GM19351 (cell line): ENCODE measurements around the gene KLRF2.
A peak's percentile ranks its signal among the peaks of the same experiment; 100 is the strongest.
"Not testable (repeated sequence)": the region's sequence is repeated elsewhere in the genome, so short reads cannot be mapped to it uniquely, and the experiment has no call there.

Source experiments
- ATAC-seq: cut with Tn5 transposase; IDR thresholded peaks from one replicate; pipeline ENCODE4 v1.9.1; 2021; ENCODE audit warnings: mild to moderate bottlenecking, moderate library complexity; ENCODE audit not compliant: unreplicated experiment

Gene KLRF2

GRCh38 chr12:9881246-9881645 lies at the start of gene KLRF2:
TSS of gene KLRF2 (plus strand) at chr12:9881489. CDS start at chr12:9881596, 107 bp downstream.
- no peak for ATAC-seq

- no peak for ATAC-seq
These were observed 49.6 kb upstream of the KLRF2 start for GRCh38 chr12:9831720-9832119.

- ATAC-seq = no peak
These were observed 37.9 kb upstream of the KLRF2 start for GRCh38 chr12:9843407-9843806.

- ATAC-seq = no peak
These were observed 32.4 kb upstream of the KLRF2 start for GRCh38 chr12:9848899-9849298.

GRCh38 chr12:9851050-9851449 lies 30.2 kb upstream of the KLRF2 start:
- no peak for ATAC-seq

- ATAC-seq = no peak
These were observed 29.4 kb upstream of the KLRF2 start for GRCh38 chr12:9851927-9852326.

- ATAC-seq = no peak
These were observed 25.1 kb upstream of the KLRF2 start for GRCh38 chr12:9856151-9856550.

- ATAC-seq = no peak
These were observed 24.4 kb upstream of the KLRF2 start for GRCh38 chr12:9856894-9857293.

GRCh38 chr12:9858135-9858534 lies 23.2 kb upstream of the KLRF2 start:
- ATAC-seq = no peak

- ATAC-seq = no peak
These were observed 16.2 kb upstream of the KLRF2 start for GRCh38 chr12:9864913-9865675.

GRCh38 chr12:9866860-9867269 lies 14.4 kb upstream of the KLRF2 start:
- ATAC-seq = no peak

- ATAC-seq = no peak
These were observed 13.8 kb upstream of the KLRF2 start for GRCh38 chr12:9867531-9867930.

- ATAC-seq = no peak
These were observed 12.9 kb upstream of the KLRF2 start for GRCh38 chr12:9868311-9868801.

GRCh38 chr12:9868951-9869306 lies 12.4 kb upstream of the KLRF2 start:
- ATAC-seq = no peak

GRCh38 chr12:9869307-9870161 lies 11.8 kb upstream of the KLRF2 start, which contains the start of gene CLEC2B:
TSS of gene CLEC2B (minus strand) at chr12:9869354.
- ATAC-seq = peak; percentile 54

GRCh38 chr12:9870286-9870866 lies 10.9 kb upstream of the KLRF2 start:
- no peak for ATAC-seq

GRCh38 chr12:9872162-9872561 lies 9.1 kb upstream of the KLRF2 start:
- ATAC-seq = no peak

- no peak for ATAC-seq
These were observed 8.5 kb upstream of the KLRF2 start for GRCh38 chr12:9872742-9873141.

- ATAC-seq = not testable (repeated sequence)
These were observed 5.2 kb upstream of the KLRF2 start for GRCh38 chr12:9876120-9876519.

GRCh38 chr12:9880532-9881078 lies 684 bp upstream of the KLRF2 start:
- ATAC-seq = no peak

GRCh38 chr12:9881988-9882387 lies 699 bp downstream of the KLRF2 start:
- ATAC-seq = no peak
